ENCODE measurements around the gene SMYD3.

DNA sequence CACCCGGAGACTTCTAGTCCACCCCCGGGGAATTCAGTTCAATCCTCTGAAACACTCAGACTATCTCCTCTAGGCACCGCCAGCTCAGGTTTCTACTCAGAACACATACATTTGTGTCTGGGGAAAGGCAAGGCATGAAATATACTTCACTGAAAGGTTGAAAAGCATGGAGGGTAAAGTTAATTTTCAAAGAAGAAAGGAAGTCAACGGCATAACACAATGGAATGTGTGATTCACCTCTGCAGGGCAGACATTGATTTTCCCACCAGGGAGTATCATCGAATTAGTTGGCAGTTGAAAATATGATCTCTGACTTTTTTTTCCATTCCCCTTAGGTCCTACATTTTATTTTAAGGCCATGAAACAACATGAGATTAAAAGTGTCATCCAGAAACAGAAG is 669.4 kb downstream of the SMYD3 start:
- TF ChIP-seq POLR2A (IDR thresholded peaks at IDR 0.05): no peak
- TF ChIP-seq, protein P1, sequence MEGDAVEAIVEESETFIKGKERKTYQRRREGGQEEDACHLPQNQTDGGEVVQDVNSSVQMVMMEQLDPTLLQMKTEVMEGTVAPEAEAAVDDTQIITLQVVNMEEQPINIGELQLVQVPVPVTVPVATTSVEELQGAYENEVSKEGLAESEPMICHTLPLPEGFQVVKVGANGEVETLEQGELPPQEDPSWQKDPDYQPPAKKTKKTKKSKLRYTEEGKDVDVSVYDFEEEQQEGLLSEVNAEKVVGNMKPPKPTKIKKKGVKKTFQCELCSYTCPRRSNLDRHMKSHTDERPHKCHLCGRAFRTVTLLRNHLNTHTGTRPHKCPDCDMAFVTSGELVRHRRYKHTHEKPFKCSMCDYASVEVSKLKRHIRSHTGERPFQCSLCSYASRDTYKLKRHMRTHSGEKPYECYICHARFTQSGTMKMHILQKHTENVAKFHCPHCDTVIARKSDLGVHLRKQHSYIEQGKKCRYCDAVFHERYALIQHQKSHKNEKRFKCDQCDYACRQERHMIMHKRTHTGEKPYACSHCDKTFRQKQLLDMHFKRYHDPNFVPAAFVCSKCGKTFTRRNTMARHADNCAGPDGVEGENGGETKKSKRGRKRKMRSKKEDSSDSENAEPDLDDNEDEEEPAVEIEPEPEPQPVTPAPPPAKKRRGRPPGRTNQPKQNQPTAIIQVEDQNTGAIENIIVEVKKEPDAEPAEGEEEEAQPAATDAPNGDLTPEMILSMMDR (IDR thresholded peaks at IDR 0.05): no peak
